Trophoblast cell (in vitro differentiated cells and primary cell): ENCODE results near the gene ABCA7.

Source experiments
- DNase-seq, 2 donors: peaks; one replicate each; pipeline ENCODE4 v3.0.0-alpha.2; 2016
- H2AFZ ChIP-seq: 2 replicates; pipeline ENCODE4 v1.6.1; 2013; ENCODE audit warnings: low read length, moderate library complexity, mild to moderate bottlenecking; ENCODE audit not compliant: insufficient read depth, poor library complexity
- H2AK5ac ChIP-seq: 2 replicates; pipeline ENCODE4 v1.6.1; 2013; ENCODE audit warnings: mild to moderate bottlenecking, low read length
- H2BK120ac ChIP-seq: 2 replicates; pipeline ENCODE4 v1.6.1; 2013; ENCODE audit warnings: low read length, mild to moderate bottlenecking, moderate library complexity; ENCODE audit not compliant: insufficient read depth, poor library complexity
- H2BK12ac ChIP-seq: 2 replicates; pipeline ENCODE4 v1.6.1; 2013; ENCODE audit warnings: mild to moderate bottlenecking, low read length, moderate library complexity
- H2BK5ac ChIP-seq: 2 replicates; pipeline ENCODE4 v1.6.1; 2013; ENCODE audit warnings: low read length, low read depth, moderate library complexity, mild to moderate bottlenecking; ENCODE audit not compliant: poor library complexity
- H3K14ac ChIP-seq: 2 replicates; pipeline ENCODE4 v1.6.1; 2013; ENCODE audit warnings: mild to moderate bottlenecking, low read length
- H3K18ac ChIP-seq: 2 replicates; pipeline ENCODE4 v1.6.1; 2013; ENCODE audit warnings: mild to moderate bottlenecking, low read length
- H3K23ac ChIP-seq: 2 replicates; pipeline ENCODE4 v1.6.1; 2013; ENCODE audit warnings: low read length
- H3K27ac ChIP-seq: 2 replicates; pipeline ENCODE4 v1.5.1; 2013; ENCODE audit warnings: low read depth, mild to moderate bottlenecking, inconsistent platforms, low read length, moderate library complexity
- H3K27me3 ChIP-seq: 2 replicates; pipeline ENCODE4 v1.6.1; 2013; ENCODE audit warnings: inconsistent platforms, mild to moderate bottlenecking, low read length, moderate library complexity; ENCODE audit not compliant: insufficient read depth
- H3K36me3 ChIP-seq, 2 experiments: 1 replicate in 1 of 2; 2 replicates in 1 of 2; pipeline ENCODE4 v1.6.1; 2013; ENCODE audit warnings: low read length in 2 of 2, mild to moderate bottlenecking in 2 of 2, moderate library complexity in 1 of 2; ENCODE audit not compliant: insufficient read depth in 2 of 2, control insufficient read depth in 1 of 2
- H3K4ac ChIP-seq: 2 replicates; pipeline ENCODE4 v1.6.1; 2013; ENCODE audit warnings: low read depth, mild to moderate bottlenecking, low read length, moderate library complexity
- H3K4me1 ChIP-seq, 2 experiments: 1 replicate in 1 of 2; 2 replicates in 1 of 2; pipeline ENCODE4 v1.6.1; 2013; ENCODE audit warnings: low read length in 2 of 2, mild to moderate bottlenecking in 2 of 2, moderate library complexity in 1 of 2; ENCODE audit not compliant: insufficient read depth in 2 of 2, control insufficient read depth in 1 of 2
- H3K4me2 ChIP-seq: 2 replicates; pipeline ENCODE4 v1.6.1; 2013; ENCODE audit warnings: inconsistent platforms, mild to moderate bottlenecking, low read length, moderate library complexity
- H3K4me3 ChIP-seq: 2 replicates; pipeline ENCODE4 v1.5.1; 2013; ENCODE audit warnings: mild to moderate bottlenecking, low read depth, low read length, inconsistent platforms
- H3K79me1 ChIP-seq: one replicate; pipeline ENCODE4 v1.6.1; 2013; ENCODE audit warnings: low read length
- H3K79me2 ChIP-seq: 2 replicates; pipeline ENCODE4 v1.6.1; 2013; ENCODE audit warnings: low read length, mild to moderate bottlenecking; ENCODE audit not compliant: control insufficient read depth, insufficient read depth, poor library complexity
- H3K9ac ChIP-seq: 2 replicates; pipeline ENCODE4 v1.6.1; 2013; ENCODE audit warnings: mild to moderate bottlenecking, low read length
- H3K9me3 ChIP-seq: 2 replicates; pipeline ENCODE4 v1.6.1; 2013; ENCODE audit warnings: low read depth, mild to moderate bottlenecking, control low read depth, inconsistent platforms, low read length; ENCODE audit not compliant: insufficient read depth
- H4K12ac ChIP-seq: 2 replicates; pipeline ENCODE4 v1.6.1; 2013; ENCODE audit warnings: low read depth, mild to moderate bottlenecking, low read length, moderate library complexity
- H4K8ac ChIP-seq: 2 replicates; pipeline ENCODE4 v1.6.1; 2013; ENCODE audit warnings: low read depth, mild to moderate bottlenecking, low read length, moderate library complexity
- H4K91ac ChIP-seq: one replicate; pipeline ENCODE4 v1.6.1; 2013; ENCODE audit warnings: low read depth, mild to moderate bottlenecking, low read length, moderate library complexity
- WGBS: extraction: QIAGEN DNeasy Blood & Tissue Kit; methylation state at CpG from one replicate; pipeline ENCODE4 v1.1.7; 2013; ENCODE audit warnings: missing lambda C conversion rate; ENCODE audit not compliant: insufficient read length, insufficient coverage; ENCODE audit errors: extremely low coverage; 5-methylcytosine and 5-hydroxymethylcytosine counted together

Gene ABCA7

GRCh38 chr19:1053176-1054101 lies 13.5 kb downstream of the ABCA7 start:
- Histone ChIP-seq H2BK120ac (no peak overlapping the region), H3K79me2 (no peaks in the 10 kb centered on the region), H3K36me3 (peaks cover 40% of the 10 kb centered on the region in 2 experiments), H4K12ac (no peak overlapping the region), H2BK5ac (no peak overlapping the region), H3K27ac (no peak overlapping the region), H3K27me3 (no peaks in the 10 kb centered on the region), H3K9me3 (peaks cover 33% of the 10 kb centered on the region), H3K9ac (no peak overlapping the region), H3K14ac (no peak overlapping the region), H3K18ac (no peak overlapping the region), H2BK12ac (no peak overlapping the region), H2AFZ (no peak overlapping the region), H3K4me3 (no peak overlapping the region), H4K8ac (no peak overlapping the region), H3K4ac (no peak overlapping the region), H3K23ac (no peak overlapping the region), H4K91ac (no peak overlapping the region), H3K4me2 (no peak overlapping the region), H3K79me1 (no peaks in the 10 kb centered on the region), H3K4me1 (no peaks in the 10 kb centered on the region), H2AK5ac (no peak overlapping the region)
- no CpG with 5 or more reads among the region's 31 CpGs for WGBS
- DNase-seq: no peak

- no peak overlapping the region for H3K4me2 ChIP-seq
- no peak for DNase-seq
- no CpG with 5 or more reads among the region's 28 CpGs for WGBS
These were observed 14.5 kb downstream of the ABCA7 start for GRCh38 chr19:1054102-1055027.

GRCh38 chr19:1055028-1055425 lies 15.1 kb downstream of the ABCA7 start:
- H3K23ac ChIP-seq: no peak overlapping the region
- no peak overlapping the region for H3K4me3 ChIP-seq
- no CpG with 5 or more reads among the region's 14 CpGs for WGBS
- no peak overlapping the region for H3K14ac ChIP-seq
- no peak overlapping the region for H2BK5ac ChIP-seq
- no peak overlapping the region for H3K18ac ChIP-seq
- H2BK120ac ChIP-seq: no peak overlapping the region
- no peak overlapping the region for H4K91ac ChIP-seq
- H4K8ac ChIP-seq: no peak overlapping the region
- H3K36me3 ChIP-seq: peaks cover 45 to 46% of the 10 kb centered on the region in 2 experiments
- no peaks in the 10 kb centered on the region for H3K79me1 ChIP-seq
- H4K12ac ChIP-seq: no peak overlapping the region
- H3K9ac ChIP-seq: no peak overlapping the region
- no peak overlapping the region for H3K4ac ChIP-seq
- DNase-seq: no peak
- H3K9me3 ChIP-seq: peaks cover 38% of the 10 kb centered on the region
- no peaks in the 10 kb centered on the region for H3K79me2 ChIP-seq
- no peak overlapping the region for H3K27ac ChIP-seq
- H2AK5ac ChIP-seq: no peak overlapping the region
- H3K27me3 ChIP-seq: no peaks in the 10 kb centered on the region
- H2AFZ ChIP-seq: no peak overlapping the region
- H3K4me1 ChIP-seq: no peaks in the 10 kb centered on the region
- no peak overlapping the region for H2BK12ac ChIP-seq
- no peak overlapping the region for H3K4me2 ChIP-seq

More at GRCh38 chr19:1054102-1055027, 14.5 kb downstream of the ABCA7 start:
- no peak overlapping the region for H3K9ac ChIP-seq
- H2BK5ac ChIP-seq: no peak overlapping the region
- no peak overlapping the region for H3K4me3 ChIP-seq
- no peak overlapping the region for H4K91ac ChIP-seq
- H3K18ac ChIP-seq: no peak overlapping the region
- no peaks in the 10 kb centered on the region for H3K4me1 ChIP-seq
- H3K79me1 ChIP-seq: no peaks in the 10 kb centered on the region
- H3K27ac ChIP-seq: no peak overlapping the region
- H4K12ac ChIP-seq: no peak overlapping the region
- no peak overlapping the region for H3K23ac ChIP-seq
- no peak overlapping the region for H2BK120ac ChIP-seq
- no peak overlapping the region for H2BK12ac ChIP-seq
- H3K14ac ChIP-seq: no peak overlapping the region
- no peak overlapping the region for H2AFZ ChIP-seq
- H2AK5ac ChIP-seq: no peak overlapping the region
- peaks cover 45 to 46% of the 10 kb centered on the region in 2 experiments for H3K36me3 ChIP-seq
- no peak overlapping the region for H4K8ac ChIP-seq
- no peak overlapping the region for H3K4ac ChIP-seq
- H3K79me2 ChIP-seq: no peaks in the 10 kb centered on the region
- no peaks in the 10 kb centered on the region for H3K27me3 ChIP-seq
- H3K9me3 ChIP-seq: peaks cover 38% of the 10 kb centered on the region

GRCh38 chr19:1055886-1056620 lies 16.1 kb downstream of the ABCA7 start:
- Histone ChIP-seq H3K14ac (no peak overlapping the region), H3K36me3 (peaks cover 42 to 46% of the 10 kb centered on the region in 2 experiments), H2AK5ac (no peak overlapping the region), H3K4me3 (no peak overlapping the region), H3K18ac (no peak overlapping the region), H3K4me1 (no peaks in the 10 kb centered on the region), H2BK5ac (no peak overlapping the region), H4K12ac (no peak overlapping the region), H3K9ac (no peak overlapping the region), H3K4ac (no peak overlapping the region), H3K79me1 (no peaks in the 10 kb centered on the region), H4K8ac (no peak overlapping the region), H3K23ac (no peak overlapping the region), H3K27me3 (no peaks in the 10 kb centered on the region), H3K79me2 (no peaks in the 10 kb centered on the region), H3K4me2 (no peak overlapping the region), H2BK120ac (no peak overlapping the region), H2BK12ac (no peak overlapping the region), H2AFZ (no peak overlapping the region), H3K27ac (no peak overlapping the region), H4K91ac (no peak overlapping the region), H3K9me3 (peaks cover 35% of the 10 kb centered on the region)
- WGBS: no CpG with 5 or more reads among the region's 20 CpGs
- DNase-seq: no peak
